ENCODE results near the gene TMC2. TPM values are rescaled to one million over a fixed set of nuclear protein-coding genes. Genes with fewer than 3 reads are reported as not detected.
"Not testable (repeated sequence)": the region's sequence is repeated elsewhere in the genome, so short reads cannot be mapped to it uniquely, and the experiment has no call there.

The TMC2 gene
- total RNA-seq, 1 donor, result not detected

GRCh38 chr20:2519115-2519809 is 17.1 kb upstream of the TMC2 start:
- peak; percentile 67 for DNase-seq (ENCODE audit: low read depth)
- H3K4me3 ChIP-seq (ENCODE audit: low read depth, low read length), result no peak overlapping the region
- TF ChIP-seq CTCF (IDR thresholded peaks at IDR 0.05; ENCODE audit: insufficient read depth, low read length), result no peak

- no peak for DNase-seq (ENCODE audit: low read depth)
- no peak overlapping the region for H3K4me3 ChIP-seq (ENCODE audit: low read depth, low read length)
- TF ChIP-seq CTCF (IDR thresholded peaks at IDR 0.05; ENCODE audit: insufficient read depth, low read length), result no peak
These were observed 15.8 kb upstream of the TMC2 start for GRCh38 chr20:2520617-2521016.

- H3K4me3 ChIP-seq (ENCODE audit: low read depth, low read length), result no peak overlapping the region
- TF ChIP-seq CTCF (IDR thresholded peaks at IDR 0.05; ENCODE audit: insufficient read depth, low read length), result peak; percentile 95
- DNase-seq (ENCODE audit: low read depth), result peak; percentile 53
These were observed 14.7 kb upstream of the TMC2 start for GRCh38 chr20:2521369-2522305.

GRCh38 chr20:2522826-2523429 is 13.4 kb upstream of the TMC2 start:
- DNase-seq (ENCODE audit: low read depth); H3K4me3 ChIP-seq (ENCODE audit: low read depth, low read length): not testable (repeated sequence)

GRCh38 chr20:2523919-2524708 is 12.3 kb upstream of the TMC2 start:
- peak; percentile 76 for DNase-seq (ENCODE audit: low read depth)
- peak overlapping the region; percentile 81 for H3K4me3 ChIP-seq (ENCODE audit: low read depth, low read length)
- TF ChIP-seq CTCF (IDR thresholded peaks at IDR 0.05; ENCODE audit: insufficient read depth, low read length), result peak; percentile 97

GRCh38 chr20:2524709-2525506 is 11.5 kb upstream of the TMC2 start:
- TF ChIP-seq CTCF (IDR thresholded peaks at IDR 0.05; ENCODE audit: insufficient read depth, low read length), result no peak
- peak; percentile 69 for DNase-seq (ENCODE audit: low read depth)
- H3K4me3 ChIP-seq (ENCODE audit: low read depth, low read length), result peak overlapping the region; percentile 81

- not testable (repeated sequence) for DNase-seq (ENCODE audit: low read depth); H3K4me3 ChIP-seq (ENCODE audit: low read depth, low read length)
These were observed 10.2 kb upstream of the TMC2 start for GRCh38 chr20:2526218-2526583.

Data from fibroblast of the aortic adventitia (primary cell).